Keratinocyte (primary cell): ENCODE data around the gene PRG2. TPM values are rescaled to one million over a fixed set of nuclear protein-coding genes. Genes with fewer than 3 reads are reported as not detected.

ENCODE experiments used
- DNase-seq: peaks from one replicate; pipeline ENCODE4 v3.0.0-alpha.2; 2011; ENCODE audit warnings: low read depth, missing footprints, low spot score
- FAIRE-seq: peaks from 2 replicates; lab custom pipeline; 2011; peaks lifted over from hg19 to GRCh38; lab: Jason Lieb, UNC
- H2AFZ ChIP-seq: 2 replicates; pipeline ENCODE4 v1.6.0; 2012; ENCODE audit warnings: low read length, control low read depth, inconsistent platforms; ENCODE audit not compliant: control insufficient read depth
- H3K27ac ChIP-seq: 2 replicates; pipeline ENCODE4 v1.5.1; 2011; ENCODE audit warnings: low read length; ENCODE audit not compliant: control insufficient read depth, insufficient read depth
- H3K27me3 ChIP-seq: 3 replicates; pipeline ENCODE4 v1.6.0; 2011; ENCODE audit warnings: low read length; ENCODE audit not compliant: control insufficient read depth, insufficient read depth; ENCODE audit errors: extremely low read depth
- H3K36me3 ChIP-seq, 2 experiments: 2 replicates in 1 of 2; 3 replicates in 1 of 2; pipeline ENCODE4 v1.5.1; 2011; ENCODE audit warnings: low read length in 2 of 2, mild to moderate bottlenecking in 1 of 2; ENCODE audit not compliant: control insufficient read depth in 2 of 2, insufficient read depth in 2 of 2; ENCODE audit errors: extremely low read depth in 1 of 2
- H3K4me1 ChIP-seq: 3 replicates; pipeline ENCODE4 v1.5.1; 2011; ENCODE audit warnings: low read length; ENCODE audit not compliant: control insufficient read depth, insufficient read depth; ENCODE audit errors: extremely low read depth
- H3K4me2 ChIP-seq: 3 replicates; pipeline ENCODE4 v1.6.0; 2011; ENCODE audit warnings: low read depth, low read length; ENCODE audit not compliant: control insufficient read depth, insufficient read depth; ENCODE audit errors: extremely low read depth
- H3K4me3 ChIP-seq, 3 experiments: fragments of 200-600 bp in 1 of 3; sonication (generic) in 1 of 3; 2 replicates in 2 of 3; 3 replicates in 1 of 3; pipeline ENCODE4 v1.5.1; 2011 to 2016; ENCODE audit warnings: low read length in 3 of 3, mild to moderate bottlenecking in 3 of 3, control low read depth in 2 of 3, inconsistent platforms in 1 of 3, low read depth in 1 of 3, mixed read lengths in 1 of 3, mixed run types in 1 of 3, moderate library complexity in 1 of 3; ENCODE audit not compliant: control insufficient read depth in 2 of 3, insufficient read depth in 2 of 3; ENCODE audit errors: extremely low read depth in 1 of 3
- H3K79me2 ChIP-seq: 2 replicates; pipeline ENCODE4 v1.6.0; 2012; ENCODE audit warnings: low read length; ENCODE audit not compliant: control insufficient read depth, insufficient read depth
- H3K9ac ChIP-seq: 3 replicates; pipeline ENCODE4 v1.6.0; 2011; ENCODE audit warnings: low read length; ENCODE audit not compliant: control insufficient read depth, insufficient read depth; ENCODE audit errors: extremely low read depth
- H3K9me1 ChIP-seq: 3 replicates; pipeline ENCODE4 v1.6.0; 2011; ENCODE audit warnings: low read length; ENCODE audit not compliant: control insufficient read depth, insufficient read depth; ENCODE audit errors: extremely low read depth
- H3K9me3 ChIP-seq: 2 replicates; pipeline ENCODE4 v1.5.1; 2012; ENCODE audit warnings: low read depth, low read length; ENCODE audit not compliant: control insufficient read depth
- H4K20me1 ChIP-seq: 3 replicates; pipeline ENCODE4 v1.6.0; 2011; ENCODE audit warnings: low read length; ENCODE audit not compliant: control insufficient read depth, insufficient read depth; ENCODE audit errors: extremely low read depth
- EZH2 ChIP-seq: IDR thresholded peaks from one replicate; pipeline ENCODE4 v1.6.1; 2012; ENCODE audit warnings: inconsistent platforms, mild to moderate bottlenecking, low read length, moderate library complexity
- dilution Hi-C: fragments of 300-500 bp; cut with MboI; formaldehyde crosslinking; loops from one replicate; pipeline ENCODE4 v1.7.0; 2020; ENCODE audit warnings: low sequenced_read_pairs; ENCODE audit not compliant: extremely low pct_ligation_motif_present
- polyA plus RNA-seq, 5 experiments: library from polyadenylated mRNA; depleted of rRNA in 3 of 5; stranded (reverse) in 3 of 5; stranded (forward) in 1 of 5; unstranded in 1 of 5; fragments of >200 nt; gene quantifications; 1 replicate in 1 of 5; 2 replicates in 3 of 5; 3 replicates in 1 of 5; pipeline versions ENCODE4 v1.2.1 to v1.2.3, GENCODE V29; 2011 to 2012; ENCODE audit warnings: missing spikeins in 2 of 5, low read depth in 1 of 5, low replicate concordance in 1 of 5
- TF ChIP-seq, protein P1 (sequence below), 3 experiments: IDR thresholded peaks in 1 of 3; conservative IDR thresholded peaks in 1 of 3; optimal IDR thresholded peaks in 1 of 3; 2 replicates in 2 of 3; 3 replicates in 1 of 3; pipeline versions ENCODE3 to v1.5.1; 2011; ENCODE audit warnings: low read length in 3 of 3, mild to moderate bottlenecking in 3 of 3, moderate library complexity in 2 of 3, control low read depth in 1 of 3, inconsistent platforms in 1 of 3; ENCODE audit not compliant: insufficient read depth in 2 of 3; ENCODE audit errors: extremely low read depth in 1 of 3

PRG2 gene
- polyA plus RNA-seq, 1 donor (not counting 4 experiments of a cell fraction or from before 2014, with no cell fraction given), result 0.09 TPM

DNA sequence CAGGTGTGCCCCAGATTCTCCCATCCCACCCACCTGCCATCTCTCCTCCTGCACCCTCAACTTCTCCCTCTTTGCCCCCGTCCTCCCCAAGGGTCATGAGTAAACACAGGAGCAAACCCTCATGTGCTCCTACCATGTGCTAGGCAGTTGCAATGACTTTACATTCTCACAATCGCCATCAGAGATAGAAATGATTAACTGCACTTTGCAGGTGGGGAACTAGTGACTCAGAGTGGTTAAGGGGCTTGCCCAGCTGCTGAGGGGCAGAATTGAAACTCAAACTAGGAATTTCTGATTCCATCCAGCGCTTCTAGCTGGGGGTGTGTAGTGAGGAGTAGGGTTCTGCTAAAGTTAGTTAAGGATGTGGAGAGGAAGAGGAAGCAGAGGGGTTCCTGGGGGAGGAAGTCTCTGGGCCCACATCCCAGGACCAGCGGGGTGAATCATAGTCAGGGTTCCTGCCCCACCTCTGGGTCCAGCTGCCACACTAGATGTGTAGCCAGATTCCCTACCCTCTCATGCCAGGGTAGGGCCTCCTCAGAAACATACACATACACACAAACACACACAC is 16.0 kb upstream of the PRG2 start:
- no peaks in the 10 kb centered on the region for H4K20me1 ChIP-seq
- DNase-seq (no peak), FAIRE-seq (no peak)
- no peak overlapping the region for H3K9ac ChIP-seq
- H3K4me1 ChIP-seq, result peaks cover 26% of the 10 kb centered on the region
- no peaks in the 10 kb centered on the region for H3K27me3 ChIP-seq
- H3K36me3 ChIP-seq, result peaks cover 15 to 24% of the 10 kb centered on the region in 2 experiments
- H3K9me3 ChIP-seq, result no peaks in the 10 kb centered on the region
- H3K79me2 ChIP-seq, result no peaks in the 10 kb centered on the region
- H3K4me3 ChIP-seq, result no peak overlapping the region
- no peak overlapping the region for H3K4me2 ChIP-seq
- no peak overlapping the region for H3K27ac ChIP-seq
- dilution Hi-C loops, result no loop called here
- H2AFZ ChIP-seq, result no peak overlapping the region
- TF ChIP-seq EZH2, result no peak
- TF ChIP-seq, protein P1, sequence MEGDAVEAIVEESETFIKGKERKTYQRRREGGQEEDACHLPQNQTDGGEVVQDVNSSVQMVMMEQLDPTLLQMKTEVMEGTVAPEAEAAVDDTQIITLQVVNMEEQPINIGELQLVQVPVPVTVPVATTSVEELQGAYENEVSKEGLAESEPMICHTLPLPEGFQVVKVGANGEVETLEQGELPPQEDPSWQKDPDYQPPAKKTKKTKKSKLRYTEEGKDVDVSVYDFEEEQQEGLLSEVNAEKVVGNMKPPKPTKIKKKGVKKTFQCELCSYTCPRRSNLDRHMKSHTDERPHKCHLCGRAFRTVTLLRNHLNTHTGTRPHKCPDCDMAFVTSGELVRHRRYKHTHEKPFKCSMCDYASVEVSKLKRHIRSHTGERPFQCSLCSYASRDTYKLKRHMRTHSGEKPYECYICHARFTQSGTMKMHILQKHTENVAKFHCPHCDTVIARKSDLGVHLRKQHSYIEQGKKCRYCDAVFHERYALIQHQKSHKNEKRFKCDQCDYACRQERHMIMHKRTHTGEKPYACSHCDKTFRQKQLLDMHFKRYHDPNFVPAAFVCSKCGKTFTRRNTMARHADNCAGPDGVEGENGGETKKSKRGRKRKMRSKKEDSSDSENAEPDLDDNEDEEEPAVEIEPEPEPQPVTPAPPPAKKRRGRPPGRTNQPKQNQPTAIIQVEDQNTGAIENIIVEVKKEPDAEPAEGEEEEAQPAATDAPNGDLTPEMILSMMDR (optimal IDR thresholded peaks at IDR 0.05 in 1 of 3, IDR thresholded peaks at IDR 0.05 in 1 of 3, conservative IDR thresholded peaks at IDR 0.05 in 1 of 3; ENCODE audit: extremely low read depth in 1 of 3, insufficient read depth in 2 of 3, low read length in 3 of 3), result no peak
- H3K9me1 ChIP-seq, result no peaks in the 10 kb centered on the region

DNA sequence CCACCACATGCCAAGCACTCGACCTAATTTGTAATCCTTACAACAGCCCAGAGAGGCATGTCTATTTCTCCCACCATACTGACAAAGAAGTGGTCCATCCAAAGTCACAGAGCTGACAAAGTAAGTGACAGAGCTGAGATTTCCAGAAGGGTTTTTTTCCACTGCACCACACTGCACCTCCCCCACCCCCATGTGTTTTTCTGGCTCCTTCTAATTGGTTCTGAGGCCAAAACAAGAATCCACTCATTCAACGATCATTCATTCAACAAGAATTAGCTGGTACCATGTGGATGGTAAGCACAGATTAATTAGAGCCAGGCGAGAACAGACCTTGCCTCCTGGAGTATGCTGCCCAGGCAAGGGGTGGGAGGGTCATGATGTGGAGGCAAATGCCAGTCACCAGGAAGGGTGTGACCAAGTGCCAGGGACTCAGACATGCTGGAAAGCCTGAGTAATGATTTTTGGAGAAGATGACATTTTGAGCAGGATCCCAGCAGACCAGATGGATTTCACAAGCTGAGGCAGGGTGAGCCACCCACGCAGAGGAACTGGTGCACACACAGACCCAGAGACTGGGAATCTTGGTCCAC is 14.9 kb upstream of the PRG2 start:
- H3K9ac ChIP-seq, result no peak overlapping the region
- no peaks in the 10 kb centered on the region for H3K9me1 ChIP-seq
- peaks cover 15 to 24% of the 10 kb centered on the region in 2 experiments for H3K36me3 ChIP-seq
- no peaks in the 10 kb centered on the region for H3K27me3 ChIP-seq
- DNase-seq, result no peak
- no peak for TF ChIP-seq EZH2
- TF ChIP-seq, protein P1 (optimal IDR thresholded peaks at IDR 0.05 in 1 of 3, IDR thresholded peaks at IDR 0.05 in 1 of 3, conservative IDR thresholded peaks at IDR 0.05 in 1 of 3; ENCODE audit: extremely low read depth in 1 of 3, insufficient read depth in 2 of 3, low read length in 3 of 3), result no peak
- peak; percentile 32 for FAIRE-seq
- H3K27ac ChIP-seq, result no peak overlapping the region
- H2AFZ ChIP-seq, result no peak overlapping the region
- no peak overlapping the region for H3K4me2 ChIP-seq
- H3K9me3 ChIP-seq, result no peaks in the 10 kb centered on the region
- H4K20me1 ChIP-seq, result no peaks in the 10 kb centered on the region
- peaks cover 26% of the 10 kb centered on the region for H3K4me1 ChIP-seq
- H3K79me2 ChIP-seq, result no peaks in the 10 kb centered on the region
- no peak overlapping the region for H3K4me3 ChIP-seq
- dilution Hi-C loops, result no loop called here
